Endometrial microvascular endothelial cells (primary cell): ENCODE results near the gene CENPF. TPM values are rescaled to one million over a fixed set of nuclear protein-coding genes. Genes with fewer than 3 reads are reported as not detected.
"Not testable (repeated sequence)": the region's sequence is repeated elsewhere in the genome, so short reads cannot be mapped to it uniquely, and the experiment has no call there.

Source experiments
- in situ Hi-C: cut with HindIII; loops from 2 replicates; pipeline ENCODE4 v1.10.0; 2017; ENCODE audit warnings: low sequenced_read_pairs, low pct_unique_long_range_greater_than_20kb; ENCODE audit errors: inconsistent ontology term
- total RNA-seq: library from RNA; depleted of rRNA; stranded (reverse); fragments of >200 nt; gene quantifications from one replicate; pipeline ENCODE4 v1.2.3, GENCODE V29; 2015; ENCODE audit errors: inconsistent ontology term

The CENPF gene
- total RNA-seq, 1 donor from 2014 or later = 64.4 TPM

- in situ Hi-C loops = loop anchor here (25.0 kb wide), 1 partner anchor 244 kb away; no protein-coding TSS in a partner anchor
Observed at GRCh38 chr1:214581785-214582184, 21.2 kb upstream of the CENPF start.

- in situ Hi-C loops = loop anchor here (25.0 kb wide), 1 partner anchor 245 kb away; no protein-coding TSS in a partner anchor
Observed at GRCh38 chr1:214582289-214582891, 20.6 kb upstream of the CENPF start.

GRCh38 chr1:214583113-214583512, 19.9 kb upstream of the CENPF start:
- in situ Hi-C loops = loop anchor here (25.0 kb wide), 1 partner anchor 246 kb away; no protein-coding TSS in a partner anchor

GRCh38 chr1:214583824-214584554, 19.0 kb upstream of the CENPF start:
- in situ Hi-C loops = loop anchor here (25.0 kb wide), 1 partner anchor 247 kb away; no protein-coding TSS in a partner anchor

- in situ Hi-C loops = loop anchor here (25.0 kb wide), 1 partner anchor 248 kb away; no protein-coding TSS in a partner anchor
Observed at GRCh38 chr1:214584805-214585766, 17.9 kb upstream of the CENPF start.

DNA sequence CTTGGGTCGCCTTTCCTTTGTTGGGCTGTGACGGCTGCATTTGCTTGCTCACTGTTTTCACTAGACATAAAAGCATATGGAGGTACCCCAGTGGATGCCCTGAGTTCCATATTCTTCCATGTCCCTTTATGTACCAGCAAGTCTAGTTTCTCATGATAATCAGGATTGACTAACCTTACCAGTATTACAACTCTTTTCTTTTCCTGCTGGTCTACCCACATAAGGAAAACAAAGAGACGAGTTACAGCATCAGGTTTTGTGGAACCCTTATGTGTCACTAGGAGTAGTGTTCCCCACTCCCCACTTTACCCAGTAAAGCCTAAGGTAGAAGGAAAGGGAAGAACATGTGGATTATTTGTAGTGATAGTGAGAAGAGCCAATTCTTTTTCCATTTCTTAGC, 16.4 kb upstream of the CENPF start:
- in situ Hi-C loops = loop anchor here (25.0 kb wide), 1 partner anchor 249 kb away; no protein-coding TSS in a partner anchor

DNA sequence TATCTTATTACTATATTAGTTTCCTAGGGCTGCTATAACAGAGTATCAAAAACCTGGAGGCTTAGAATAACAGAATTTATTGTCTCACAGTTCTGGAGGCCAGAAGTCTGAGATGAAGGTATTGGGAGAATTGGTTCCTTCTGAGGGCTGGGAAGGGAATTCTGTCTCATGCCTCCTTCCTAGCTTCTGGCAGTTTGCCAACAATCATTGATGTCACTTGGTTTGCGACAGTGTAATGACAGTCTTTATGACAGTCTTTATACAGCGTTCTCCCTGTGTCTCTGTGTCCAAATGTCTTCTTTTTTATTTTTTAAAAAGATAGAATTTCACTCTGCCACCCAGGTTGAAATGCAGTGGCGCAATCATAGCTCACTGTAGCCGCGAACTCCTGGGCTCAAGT, 15.8 kb upstream of the CENPF start:
- in situ Hi-C loops = loop anchor here (25.0 kb wide), 1 partner anchor 250 kb away; no protein-coding TSS in a partner anchor

GRCh38 chr1:214588963-214589597, 13.9 kb upstream of the CENPF start:
- in situ Hi-C loops = loop anchor here (25.0 kb wide), 1 partner anchor 252 kb away; no protein-coding TSS in a partner anchor

- in situ Hi-C loops = loop anchor here (10.0 to 25.0 kb wide), 2 partner anchors 46 to 253 kb away; no protein-coding TSS in a partner anchor
Observed at GRCh38 chr1:214590696-214591095, 12.3 kb upstream of the CENPF start.

DNA sequence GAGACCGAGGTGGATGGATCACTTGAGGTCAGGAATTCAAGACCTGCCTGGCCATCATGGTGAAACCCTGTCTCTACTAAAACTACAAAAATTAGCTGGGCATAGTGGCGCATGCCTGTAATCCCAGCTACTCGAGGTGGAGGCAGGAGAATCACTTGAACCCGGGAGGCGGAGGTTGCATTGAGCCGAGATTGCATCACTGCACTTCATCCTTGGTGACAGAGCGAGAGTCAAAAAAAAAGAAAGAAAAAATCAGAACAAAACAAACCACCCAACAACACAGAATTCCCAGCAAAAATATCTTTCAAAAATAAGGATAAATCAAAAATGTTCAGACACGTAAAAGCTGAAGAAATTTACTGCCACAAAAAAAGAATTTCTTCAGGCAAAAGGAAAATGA, 11.1 kb upstream of the CENPF start:
- in situ Hi-C loops = loop anchor here (10.0 to 25.0 kb wide), 2 partner anchors 47 to 255 kb away; no protein-coding TSS in a partner anchor

DNA sequence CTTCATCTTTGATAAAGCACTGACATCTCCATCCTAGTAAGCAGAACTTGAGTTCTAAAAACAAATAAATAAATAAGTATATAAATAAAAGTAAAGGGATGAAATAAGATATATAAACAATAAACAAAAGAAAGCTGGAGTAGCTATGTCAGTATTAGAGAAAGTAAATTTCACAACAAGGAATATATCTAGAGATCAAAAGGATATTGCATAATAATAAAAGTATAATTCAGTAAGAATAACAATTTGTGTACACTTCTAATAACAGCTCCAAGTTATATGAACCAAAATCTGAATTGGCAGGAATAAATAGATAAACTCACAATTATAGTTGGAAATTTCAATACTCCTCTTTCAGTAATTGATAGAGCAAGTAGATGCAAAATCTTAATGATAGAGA, 9.8 kb upstream of the CENPF start:
- in situ Hi-C loops = loop anchor here (10.0 to 25.0 kb wide), 2 partner anchors 48 to 256 kb away; no protein-coding TSS in a partner anchor

- in situ Hi-C loops = no loop called here
Observed at GRCh38 chr1:214603819-214604252, 841 bp downstream of the CENPF start.

GRCh38 chr1:214604523-214604922, 1.5 kb downstream of the CENPF start:
- in situ Hi-C loops = no loop called here

DNA sequence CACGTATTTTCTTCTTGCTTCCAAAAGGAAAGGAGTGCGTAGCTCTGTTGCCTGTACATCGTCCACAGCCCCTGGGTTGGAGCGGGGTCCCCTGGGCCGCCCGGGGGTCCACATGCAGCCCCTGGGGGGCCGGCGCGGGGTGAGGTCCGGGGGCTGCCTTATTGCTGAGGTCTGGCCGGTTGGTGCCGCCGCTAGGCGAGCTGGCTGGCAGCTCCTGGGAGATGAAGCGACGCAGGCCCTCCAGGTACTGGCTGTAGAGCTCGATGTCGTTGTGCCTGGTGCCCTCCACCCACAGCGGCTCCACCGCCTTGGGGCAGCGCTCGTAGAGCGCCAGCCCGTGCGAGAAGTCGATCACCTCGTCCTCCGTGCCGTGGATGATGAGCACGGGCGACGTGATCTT, 2.5 kb downstream of the CENPF start:
- in situ Hi-C loops = not testable (repeated sequence)

DNA sequence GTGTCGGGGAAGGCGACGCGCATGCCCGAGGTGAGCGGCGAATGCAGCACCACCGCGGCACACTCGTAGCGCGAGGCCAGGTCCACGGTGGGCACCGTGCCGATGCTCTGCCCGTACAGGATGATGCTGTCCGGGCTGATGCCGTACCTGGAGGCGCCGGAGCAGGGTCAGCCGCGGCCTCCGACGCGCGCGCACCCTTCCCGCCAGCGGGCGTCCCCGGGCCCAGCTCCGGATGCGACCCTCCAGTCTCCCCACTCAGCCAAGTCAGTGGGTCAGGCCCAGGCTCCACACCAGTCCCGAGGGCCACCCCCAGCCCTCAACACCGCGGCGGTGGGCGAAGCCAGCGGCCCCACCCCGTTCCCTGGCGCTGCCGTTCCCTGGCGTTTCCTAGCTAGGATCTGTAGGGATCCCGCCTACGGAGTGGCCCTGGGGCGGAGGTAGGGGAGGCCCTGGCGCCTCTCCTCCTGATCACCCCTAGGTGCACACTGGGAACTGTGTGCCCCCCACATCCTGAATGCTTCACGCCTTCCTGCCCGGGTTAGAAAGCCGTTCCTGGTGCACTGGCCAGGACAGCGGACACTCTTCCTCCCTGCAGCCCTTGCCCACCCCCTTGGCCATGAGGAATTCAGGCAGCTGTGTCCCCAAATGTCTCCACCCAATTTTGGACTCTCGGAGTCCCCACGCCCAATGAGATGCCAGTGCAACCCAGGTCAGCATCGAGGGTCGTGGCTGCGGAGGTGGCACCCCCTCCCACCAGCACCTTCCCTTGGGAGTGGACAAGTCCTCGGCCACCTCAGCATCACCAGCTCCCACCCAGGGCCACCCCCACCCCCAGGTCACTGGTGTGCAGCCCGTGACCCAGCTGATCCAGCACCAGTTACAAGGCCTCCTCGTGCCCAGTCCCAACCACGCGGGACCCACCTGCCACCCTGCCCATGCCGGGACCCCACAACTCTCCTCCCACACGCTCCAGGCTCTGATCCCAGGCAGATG, 3.2 kb downstream of the CENPF start:
- in situ Hi-C loops = not testable (repeated sequence)

- in situ Hi-C loops = not testable (repeated sequence)
Observed at GRCh38 chr1:214607492-214608215, 4.7 kb downstream of the CENPF start.
